CD4-positive, alpha-beta T cell treated with Interleukin-17A for 1 hour (primary cell): ENCODE results near the gene FOXI1.

Experiments
- DNase-seq: peaks from one replicate; pipeline ENCODE4 v3.0.0-alpha.2; 2020

FOXI1 gene

GRCh38 chr5:170154297-170154696 is 48.6 kb downstream of the FOXI1 start:
- no peak for DNase-seq

- DNase-seq, result no peak
Measured at GRCh38 chr5:170154744-170155143, 49.0 kb downstream of the FOXI1 start.

DNA sequence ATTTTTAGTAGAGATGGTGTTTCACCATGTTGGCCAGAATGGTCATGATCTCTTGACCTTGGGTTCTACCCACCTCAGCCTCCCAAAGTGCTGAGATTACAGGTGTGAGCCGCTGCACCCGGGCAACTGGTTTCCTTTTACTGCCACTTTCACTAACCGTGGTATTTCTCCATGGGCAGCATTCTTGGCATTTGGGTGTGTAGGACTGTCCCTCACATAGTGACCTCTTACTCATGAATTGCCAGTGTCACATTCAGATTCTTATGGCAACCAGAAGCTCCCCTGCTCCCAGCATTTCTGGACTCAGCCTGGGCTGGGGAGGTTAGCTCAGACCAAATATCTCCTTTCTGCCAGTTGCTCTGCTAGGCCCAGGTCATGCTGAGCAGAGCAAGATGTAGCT is 50.1 kb downstream of the FOXI1 start:
- DNase-seq, result no peak

DNA sequence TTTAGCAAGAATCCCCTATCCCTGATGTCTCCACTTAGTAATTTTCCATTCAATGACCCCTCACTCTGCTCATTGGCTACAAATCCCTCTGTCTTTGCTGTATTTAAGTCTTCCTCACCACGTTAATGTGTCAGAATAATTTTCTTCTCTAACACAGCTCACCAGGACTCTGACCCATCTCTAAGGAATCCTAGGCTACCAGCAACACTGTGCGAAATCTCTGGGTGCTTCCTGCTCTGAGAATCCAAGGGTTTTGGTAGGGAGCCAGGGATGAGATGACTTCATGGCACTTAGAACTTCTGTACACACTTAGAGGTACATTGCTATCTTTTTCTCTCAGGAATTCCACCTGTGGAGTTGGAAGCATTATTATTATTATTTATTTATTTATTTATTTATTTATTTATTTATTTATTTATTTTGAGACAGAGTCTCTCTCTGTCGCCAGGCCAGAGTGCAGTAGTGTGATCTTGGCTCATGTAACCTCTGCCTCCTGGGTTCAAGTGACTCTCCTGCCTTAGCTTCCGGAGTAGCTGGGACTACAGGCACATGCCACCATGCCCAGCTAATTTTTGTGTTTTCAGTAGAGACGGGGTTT is 53.5 kb downstream of the FOXI1 start:
- DNase-seq, result no peak
